HG03139 (cell line): ENCODE measurements around the gene PLXNA2.

ENCODE experiments used
- ATAC-seq: cut with Tn5 transposase; IDR thresholded peaks from one replicate; pipeline ENCODE4 v1.9.1; 2021; ENCODE audit not compliant: unreplicated experiment

Gene PLXNA2

DNA sequence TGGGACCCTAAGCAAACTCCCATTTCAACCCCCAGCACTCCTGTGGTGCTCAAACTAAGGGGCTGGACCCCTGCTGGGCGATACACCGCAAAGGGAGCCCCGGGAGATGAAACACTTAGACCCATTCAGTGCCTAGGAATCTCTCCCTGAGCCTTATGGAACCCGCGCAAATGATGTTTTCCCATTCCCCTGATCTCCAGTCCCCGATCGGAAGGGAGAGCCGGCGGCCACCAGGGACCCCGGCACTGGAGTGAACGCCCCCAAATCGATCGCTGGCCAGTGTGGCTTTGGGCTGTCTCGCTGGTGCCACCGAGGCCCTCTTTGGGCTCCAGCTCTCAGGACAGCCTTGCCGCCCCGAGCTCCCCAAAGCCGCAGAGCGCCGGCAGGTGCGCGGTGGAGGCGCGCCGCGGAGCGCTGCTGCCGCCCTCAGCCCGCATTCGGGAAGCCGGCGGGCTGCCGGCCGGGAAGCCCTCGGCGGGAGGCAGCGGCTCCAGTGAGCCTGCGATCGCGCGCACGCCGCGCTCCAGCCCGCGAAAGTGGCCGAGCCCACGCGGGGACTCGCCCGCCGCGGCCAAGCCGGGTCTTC lies 1.1 kb downstream of the PLXNA2 start:
- no peak for ATAC-seq

DNA sequence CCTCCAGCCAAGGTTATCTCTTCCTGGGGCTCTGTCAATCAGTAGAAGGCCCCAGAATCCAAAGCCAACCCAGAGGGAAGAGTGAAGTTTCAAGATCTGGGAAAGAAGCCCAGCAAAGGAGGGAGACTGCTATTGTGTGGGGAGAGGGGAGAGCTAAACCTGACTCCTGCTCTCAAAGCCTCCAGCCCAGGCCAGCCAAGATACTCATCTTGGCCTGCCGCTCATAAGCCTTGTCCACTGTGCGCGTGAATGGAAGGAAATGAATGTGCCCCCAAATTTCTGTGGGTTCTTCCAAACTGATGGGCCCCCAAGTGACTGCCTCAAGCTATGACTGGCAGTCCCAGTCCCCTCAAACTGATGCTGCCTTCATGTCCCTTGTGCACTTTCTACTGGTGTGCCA lies 2.0 kb downstream of the PLXNA2 start:
- ATAC-seq = no peak

DNA sequence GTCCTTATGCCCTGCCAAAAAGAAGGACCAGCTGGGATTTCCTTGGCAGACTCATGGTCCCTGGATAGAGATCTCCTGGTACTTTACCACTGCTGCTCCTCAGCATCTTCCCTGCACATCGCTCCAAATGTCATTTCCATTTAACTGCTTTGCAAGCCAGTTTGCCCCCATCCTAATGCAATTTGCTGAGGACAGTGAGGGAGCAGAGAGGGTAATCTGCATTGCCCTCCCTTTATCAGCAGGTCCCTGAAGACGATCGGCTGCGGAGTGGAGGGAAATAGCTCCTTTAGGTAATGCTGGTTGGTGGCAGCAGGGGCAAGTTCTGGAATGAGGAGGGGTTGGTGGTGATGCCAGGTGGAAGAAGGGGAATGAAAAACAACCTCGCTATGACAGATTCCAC lies 2.7 kb downstream of the PLXNA2 start:
- no peak for ATAC-seq

DNA sequence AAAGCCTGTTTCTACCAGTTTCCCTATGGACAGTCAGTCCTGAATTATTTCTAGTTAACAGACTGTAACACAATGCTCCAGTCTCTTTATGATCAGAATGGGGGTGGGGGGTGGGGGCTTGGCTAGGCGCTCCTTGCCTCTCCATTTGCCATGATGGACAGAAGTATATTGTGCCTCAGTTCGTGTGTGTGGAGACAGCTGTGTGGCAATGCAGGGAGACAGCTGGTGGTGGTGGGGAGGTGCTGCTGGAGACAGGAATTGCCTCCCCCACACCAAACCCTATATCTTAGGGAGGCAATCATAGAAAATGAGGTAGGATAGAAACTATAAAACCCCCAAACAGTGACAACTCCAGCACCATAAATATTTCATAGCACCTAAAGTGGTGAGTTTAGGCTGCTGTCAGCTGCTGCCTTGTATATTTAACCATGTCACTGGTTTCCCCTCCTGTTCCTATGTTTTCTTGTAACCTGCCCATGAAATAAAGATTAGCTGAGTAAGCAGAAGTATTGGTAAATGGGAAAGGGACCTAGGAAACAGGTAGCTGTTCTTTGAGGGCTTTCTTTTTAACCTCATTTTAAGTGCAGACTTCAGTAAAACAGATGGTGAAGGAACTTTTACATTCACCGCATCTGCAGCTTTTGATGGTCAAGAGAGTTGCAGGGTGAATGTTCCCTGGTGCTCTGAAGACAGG lies 3.4 kb downstream of the PLXNA2 start:
- ATAC-seq = no peak

DNA sequence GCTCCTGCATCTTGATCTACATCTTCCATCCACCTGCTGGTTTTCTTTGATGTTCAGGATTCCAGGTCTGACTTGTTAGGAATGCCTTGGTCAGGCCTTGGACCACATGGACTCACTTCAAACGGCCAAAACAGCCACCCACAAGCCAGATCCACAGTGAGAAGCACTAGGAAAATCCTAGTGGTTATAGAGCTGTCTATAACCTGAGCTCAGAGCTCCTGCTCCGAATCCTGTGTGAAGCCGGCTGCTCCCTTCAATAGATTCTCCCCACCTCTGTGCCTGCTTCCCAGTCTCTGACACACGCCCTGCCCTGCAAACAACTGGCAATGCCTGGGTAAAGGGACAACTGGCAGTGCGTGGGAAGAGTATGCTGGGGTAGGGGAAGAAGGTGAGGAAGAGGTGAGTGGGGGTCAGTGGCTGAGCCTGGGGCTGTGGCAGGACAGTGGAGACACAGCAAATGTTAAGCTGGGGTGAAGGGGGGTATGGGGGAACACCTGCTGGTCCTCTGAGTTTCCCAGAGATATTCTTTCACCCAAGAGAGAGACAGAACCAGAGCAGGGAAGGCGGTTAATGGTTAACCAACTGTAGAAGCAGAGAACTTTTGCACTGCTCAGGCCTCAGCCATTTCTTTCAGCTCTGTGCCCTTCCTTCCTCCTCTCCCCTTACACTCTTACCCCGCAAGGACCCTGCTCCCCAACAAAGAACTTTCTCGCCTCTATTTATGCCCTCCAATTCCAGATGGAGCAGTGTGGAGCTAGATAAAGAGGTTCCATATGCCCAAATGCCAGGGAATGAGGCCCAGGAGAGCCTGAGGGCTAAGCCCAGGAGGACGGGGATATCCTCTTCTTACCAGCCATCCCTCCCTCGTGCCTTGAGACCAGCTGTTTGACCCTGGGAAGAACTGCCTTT lies 4.5 kb downstream of the PLXNA2 start:
- ATAC-seq = no peak

DNA sequence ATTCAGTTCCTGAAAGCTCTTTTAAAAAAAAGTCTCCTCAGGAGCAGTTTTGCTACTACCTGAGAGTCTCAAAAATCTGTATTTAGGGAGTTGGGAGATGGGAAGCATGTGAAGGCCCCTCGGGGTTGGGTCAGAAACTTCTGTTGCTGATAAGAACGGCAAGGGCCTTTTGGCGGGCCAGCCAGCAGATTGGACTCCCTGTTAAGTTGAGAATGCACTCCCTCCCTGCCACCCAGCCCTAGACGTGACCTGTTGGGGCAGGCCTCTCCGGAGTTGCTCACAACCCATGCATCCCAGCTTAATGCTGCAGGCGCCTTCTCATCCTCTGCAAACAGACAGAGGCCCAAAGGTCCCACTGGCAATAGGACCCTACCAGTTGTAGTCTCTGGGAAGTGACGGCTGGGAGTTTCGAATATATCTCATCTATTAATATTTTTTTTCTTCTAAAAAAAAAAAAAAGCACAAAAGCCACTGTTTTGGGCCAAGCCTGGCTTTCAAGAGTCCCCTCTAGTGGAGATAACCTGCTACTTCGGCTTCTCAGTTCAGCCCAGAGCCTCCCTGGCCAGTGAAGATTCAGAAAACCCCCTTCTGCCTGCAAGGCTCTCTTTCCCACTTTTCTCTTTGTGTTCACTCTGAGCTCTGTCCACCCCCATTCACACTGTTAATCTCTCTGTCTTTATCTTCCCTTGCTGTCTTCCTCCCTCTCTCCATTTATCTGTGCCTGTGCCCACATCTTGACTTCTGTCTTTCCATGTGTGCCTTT lies 5.3 kb downstream of the PLXNA2 start:
- no peak for ATAC-seq

DNA sequence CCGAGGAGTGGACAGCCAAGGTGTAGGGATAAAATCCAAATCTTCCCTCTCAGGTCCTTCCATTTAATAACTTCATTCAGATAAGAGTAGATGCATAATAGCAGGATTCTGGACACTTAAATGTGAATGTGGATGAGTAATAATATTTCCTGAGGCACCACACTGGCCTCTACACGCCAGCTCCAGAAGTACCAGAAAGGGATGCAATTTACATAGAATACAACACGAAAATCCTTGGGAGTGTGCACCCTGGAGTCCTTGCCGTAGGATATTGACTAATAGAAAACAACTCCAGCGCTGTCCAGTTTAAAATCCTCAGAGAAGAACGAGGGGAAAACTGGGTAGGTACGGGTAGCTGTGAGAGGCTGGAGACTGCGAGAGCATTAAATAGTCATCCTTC lies 6.9 kb downstream of the PLXNA2 start:
- ATAC-seq = no peak

DNA sequence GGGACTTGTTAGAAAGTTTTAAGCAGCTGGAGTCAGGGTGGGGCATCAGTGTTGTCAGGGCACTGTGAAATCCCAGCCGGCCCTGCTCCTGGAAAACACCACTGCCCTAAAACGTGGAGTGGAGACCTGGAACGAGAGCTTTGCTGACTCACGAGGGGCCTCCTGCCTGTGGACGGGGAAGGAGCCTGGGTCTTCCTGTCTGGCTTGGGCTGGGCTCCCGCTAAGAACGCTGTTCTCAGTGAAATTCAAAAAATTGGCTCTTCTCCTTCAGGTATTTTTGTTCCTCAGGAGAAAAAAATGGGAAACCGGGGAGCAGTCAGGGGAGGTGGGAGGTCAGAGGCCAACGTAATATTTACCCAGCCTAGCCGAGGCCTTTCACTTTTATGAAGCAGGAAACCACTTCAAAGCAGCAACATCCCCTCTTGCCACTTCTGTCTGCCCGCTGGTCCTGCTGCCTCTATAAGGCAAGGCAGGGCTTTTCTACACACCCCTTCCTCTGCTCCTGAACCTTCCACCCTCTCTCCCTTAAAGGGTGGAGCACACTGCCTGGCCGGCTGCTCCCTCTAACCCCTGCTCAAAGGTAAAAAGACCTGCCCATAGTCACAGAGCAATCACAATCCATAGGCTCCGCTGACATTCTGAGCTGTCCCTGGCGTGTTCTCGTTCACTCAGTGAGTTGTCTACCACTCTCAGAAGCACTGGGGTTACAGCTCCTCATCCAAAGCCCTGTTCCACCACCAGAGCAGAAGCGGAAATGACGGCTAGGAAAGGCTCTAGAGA lies 8.0 kb downstream of the PLXNA2 start:
- ATAC-seq = no peak

DNA sequence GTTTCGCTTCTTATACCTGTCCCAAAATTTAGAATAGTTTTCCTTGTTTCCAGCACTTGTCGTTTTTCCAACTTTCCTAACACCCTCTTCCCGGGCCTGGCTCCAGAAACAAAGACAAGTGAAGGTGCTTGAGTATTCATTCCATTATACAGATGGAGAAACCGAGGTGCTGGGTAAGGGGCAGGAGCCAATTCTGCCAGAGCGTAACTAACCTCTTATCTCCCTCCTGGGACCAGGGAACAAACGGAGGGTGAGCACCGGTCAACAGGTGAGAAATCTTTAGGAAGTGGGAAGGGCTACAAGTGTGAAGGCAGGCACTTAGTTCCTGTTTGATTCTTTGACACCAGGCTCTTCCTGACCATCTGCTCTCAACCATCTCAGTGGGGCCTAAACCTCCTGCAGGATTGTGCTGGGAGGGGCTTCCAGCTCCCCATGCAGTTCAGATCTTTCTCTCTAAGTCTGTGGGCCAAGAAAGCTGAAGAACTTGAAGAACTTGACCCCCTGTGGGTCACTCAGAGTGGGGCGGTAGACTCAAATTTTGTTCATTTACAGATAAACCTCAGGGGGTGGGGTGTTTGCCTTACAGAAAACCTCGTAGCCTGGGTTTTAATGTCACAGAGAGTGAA lies 8.7 kb downstream of the PLXNA2 start:
- ATAC-seq = no peak

DNA sequence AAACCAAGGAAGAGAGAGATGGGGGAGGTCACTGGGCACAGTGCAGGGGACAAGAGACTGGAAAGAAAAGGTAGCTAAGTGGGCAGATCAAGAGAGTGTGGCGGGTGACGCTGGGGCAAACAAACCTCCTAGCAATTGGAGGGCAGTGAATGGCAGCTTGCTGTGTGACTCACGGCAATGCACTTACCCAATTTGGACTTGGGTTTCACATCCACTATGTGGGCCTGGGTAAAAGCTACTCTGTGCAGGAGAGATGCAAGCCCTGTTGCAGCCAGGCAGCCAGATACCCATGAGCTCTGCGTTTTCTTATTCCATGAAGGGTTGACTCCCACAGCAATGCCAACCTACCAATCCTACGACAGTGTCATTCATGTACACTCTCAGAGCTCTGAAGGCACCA lies 9.5 kb downstream of the PLXNA2 start:
- ATAC-seq = no peak

DNA sequence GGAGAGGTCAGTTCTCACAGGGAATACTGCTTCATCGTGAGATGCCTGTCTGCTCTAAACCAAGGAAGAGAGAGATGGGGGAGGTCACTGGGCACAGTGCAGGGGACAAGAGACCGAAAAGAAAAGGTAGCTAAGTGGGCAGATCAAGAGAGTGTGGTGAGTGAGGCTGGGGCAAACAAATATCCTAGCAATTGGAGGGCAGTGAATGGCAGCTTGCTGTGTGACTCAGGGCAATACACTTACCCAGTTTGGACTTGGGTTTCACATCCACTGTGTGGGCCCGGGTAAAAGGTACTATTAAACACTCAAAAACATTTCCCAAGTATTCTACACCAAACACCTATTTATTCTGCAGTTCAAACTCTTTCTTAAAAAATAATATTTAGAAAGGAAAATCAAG lies 10.2 kb downstream of the PLXNA2 start:
- ATAC-seq = no peak

DNA sequence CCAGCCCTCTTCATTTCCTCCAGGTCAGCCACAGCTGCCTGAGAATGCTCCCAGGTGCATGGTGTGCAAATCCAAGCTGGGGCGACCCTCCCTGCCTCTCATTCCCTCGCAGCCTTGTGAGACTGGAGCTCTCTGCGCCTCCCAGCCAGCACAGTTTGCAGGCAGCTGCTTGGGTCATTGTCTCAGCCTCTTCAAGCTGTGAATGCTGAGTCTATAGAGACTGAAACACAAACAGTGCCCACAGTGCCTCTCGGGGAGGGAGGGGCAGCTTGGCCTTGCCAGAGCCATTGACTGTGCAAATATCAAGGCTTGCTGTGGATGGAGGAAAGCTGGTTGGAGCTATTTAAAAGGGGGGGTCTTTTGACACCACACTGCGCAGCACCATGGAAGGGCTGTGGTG lies 10.6 kb downstream of the PLXNA2 start:
- ATAC-seq = no peak

DNA sequence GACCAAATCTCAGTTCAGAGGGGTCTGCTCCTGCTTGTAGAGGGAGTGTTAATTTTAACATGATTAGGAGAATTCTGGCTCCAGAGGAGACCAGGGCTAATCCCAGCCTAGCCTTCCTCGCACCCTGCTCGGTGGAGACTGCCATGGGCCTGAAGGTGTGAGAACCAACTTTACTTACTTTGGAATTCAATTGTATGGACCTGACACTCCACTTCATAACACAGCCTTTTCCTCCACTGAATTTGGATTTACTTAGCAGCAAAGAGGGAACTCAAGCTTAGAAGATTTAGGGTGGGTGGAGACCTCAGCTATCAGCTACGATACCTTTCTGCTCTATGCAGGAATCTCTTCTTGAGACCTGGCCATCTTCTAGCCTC lies 11.5 kb downstream of the PLXNA2 start:
- no peak for ATAC-seq

DNA sequence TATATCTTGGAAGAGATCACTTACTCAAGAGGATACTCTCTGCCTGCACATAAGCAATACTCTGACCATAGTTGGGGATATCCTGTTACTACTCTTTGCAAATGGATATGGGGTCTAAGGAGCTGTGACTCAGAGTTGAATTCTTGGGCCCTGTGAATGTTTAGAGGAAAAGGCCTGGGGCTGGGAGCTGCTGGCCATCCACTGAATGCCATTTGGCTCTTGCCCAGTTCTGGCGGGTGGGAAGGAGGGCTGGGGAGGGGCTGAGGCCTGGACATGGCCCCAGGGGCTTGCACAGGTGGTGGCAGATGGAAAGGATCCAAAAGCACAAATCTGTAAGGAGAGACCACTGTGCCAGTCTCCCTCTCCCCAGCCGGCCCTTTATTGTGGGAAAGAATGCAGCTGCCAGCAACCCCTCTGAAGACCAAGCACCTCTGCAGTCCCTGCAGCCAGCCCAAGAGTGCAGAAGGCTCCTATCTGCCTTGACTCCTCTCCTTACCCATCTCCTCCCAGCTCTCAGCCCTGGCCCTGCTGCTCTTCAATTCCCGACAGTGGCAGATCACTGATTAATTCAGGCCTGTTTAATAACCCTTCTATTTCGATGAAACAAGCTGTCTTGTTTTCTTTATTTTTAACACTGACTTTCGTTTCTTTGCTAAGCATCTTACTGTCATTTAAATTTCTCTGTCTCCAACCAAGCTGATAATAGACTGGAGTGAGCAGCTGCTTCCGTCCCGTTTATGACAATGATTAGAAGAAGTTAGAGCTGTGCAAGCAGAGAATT lies 12.1 kb downstream of the PLXNA2 start:
- ATAC-seq = no peak

DNA sequence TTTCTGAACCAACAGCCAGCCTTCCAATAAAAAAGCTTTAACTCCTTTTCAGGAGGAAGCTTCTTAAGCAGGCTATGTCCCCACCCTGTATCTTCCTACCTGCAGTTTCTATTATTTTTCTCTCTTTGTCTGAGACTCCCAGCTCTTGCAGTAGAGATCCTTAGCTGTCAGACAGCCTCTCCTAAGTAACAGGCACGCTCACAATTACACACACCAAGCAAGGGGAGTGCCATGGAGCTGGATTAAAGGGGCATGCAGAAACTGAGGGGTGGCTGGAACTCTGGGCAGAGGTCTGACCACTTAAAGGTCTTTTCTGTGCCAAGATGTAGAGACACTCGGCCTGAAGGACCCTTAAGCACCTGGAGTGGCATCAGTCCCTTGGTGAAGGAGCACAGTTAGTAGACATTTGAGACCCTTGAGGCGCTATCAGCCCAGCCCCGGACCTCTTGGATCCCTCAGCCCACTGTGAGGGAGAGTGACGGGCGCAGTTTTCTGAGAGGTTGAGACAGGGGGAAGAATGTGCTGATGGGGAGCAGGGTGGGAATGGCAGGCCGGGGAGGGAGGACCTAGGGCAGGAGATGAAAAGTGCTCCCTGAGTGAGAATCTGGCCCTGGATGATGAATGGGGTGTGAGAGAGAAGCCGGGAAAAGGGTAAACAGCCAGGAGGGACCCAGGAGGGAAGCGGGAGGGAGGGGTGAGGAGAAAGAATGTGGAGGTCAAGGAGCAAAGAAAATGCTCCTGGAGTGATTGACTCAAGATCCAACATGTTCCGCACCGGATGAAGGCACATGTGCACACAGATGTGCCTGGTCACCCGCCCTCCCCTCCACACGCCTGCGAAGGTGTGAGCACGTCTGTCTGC lies 13.3 kb downstream of the PLXNA2 start:
- no peak for ATAC-seq

DNA sequence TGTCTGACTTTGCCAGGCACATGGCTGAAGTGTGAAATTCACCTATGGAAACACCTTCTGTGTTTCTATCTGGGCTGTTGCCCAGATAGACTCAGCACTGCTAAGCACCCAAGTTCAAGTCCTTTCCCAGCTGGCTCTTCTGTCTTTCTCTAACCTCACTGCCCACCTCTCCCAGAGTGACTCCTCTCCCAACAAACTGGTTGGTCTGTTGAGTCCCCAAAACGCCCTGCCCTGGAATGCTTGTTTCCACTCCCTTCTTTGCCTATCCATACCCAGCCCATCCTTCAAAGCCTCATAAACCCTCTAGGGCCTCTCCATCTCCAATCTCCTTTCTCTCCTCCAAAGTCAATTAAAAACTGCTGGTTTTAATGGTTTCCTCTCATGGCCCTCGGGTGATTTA lies 15.6 kb downstream of the PLXNA2 start:
- no peak for ATAC-seq

DNA sequence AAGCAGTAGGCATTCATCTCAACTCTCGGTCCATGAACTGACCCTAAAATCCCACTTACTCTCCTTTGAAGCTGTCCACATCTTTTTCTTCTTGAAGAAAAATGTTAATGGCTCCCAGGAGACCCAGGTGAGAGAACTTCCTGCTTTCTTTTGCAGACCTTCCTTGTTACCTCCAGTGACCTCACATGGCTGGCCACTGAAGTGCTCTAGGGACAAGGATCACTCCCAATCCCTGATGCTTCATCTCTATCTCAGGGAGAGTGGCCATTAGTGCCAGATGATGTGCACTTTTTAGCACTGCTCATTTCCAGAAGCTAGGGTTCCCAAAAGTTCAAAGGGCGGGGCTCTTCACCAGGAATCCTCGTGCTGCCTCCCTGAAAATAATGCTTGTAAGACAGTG lies 16.2 kb downstream of the PLXNA2 start:
- no peak for ATAC-seq

DNA sequence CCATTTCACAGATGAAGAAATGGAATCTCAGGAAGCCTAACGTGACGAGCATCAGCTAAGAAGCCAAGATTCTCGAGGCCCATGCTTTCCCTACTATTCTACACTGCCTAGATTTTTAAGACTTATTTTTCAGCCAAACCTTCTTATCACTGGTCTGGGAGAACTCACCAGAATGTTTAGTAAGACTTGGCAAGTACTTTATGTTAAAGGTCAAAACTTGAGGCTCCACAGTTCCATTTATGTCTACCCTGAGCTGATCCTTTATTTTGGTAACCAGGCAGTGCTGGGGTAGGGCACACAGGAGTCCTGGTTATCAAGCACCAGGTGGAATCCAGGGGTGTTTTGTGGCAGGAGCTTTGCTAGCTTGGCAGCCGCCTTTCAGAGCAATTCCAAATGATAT lies 16.8 kb downstream of the PLXNA2 start:
- ATAC-seq = no peak
